Ascending aorta (tissue), 2 donors: ENCODE measurements around the gene SLC35A2. TPM values are rescaled to one million over a fixed set of nuclear protein-coding genes. Genes with fewer than 3 reads are reported as not detected.

Source experiments
- DNase-seq, 2 donors: peaks; one replicate each; pipeline ENCODE4 v3.0.0-alpha.2; 2019; ENCODE audit warnings: low spot score in 2 of 2
- H3K27ac ChIP-seq, 2 donors: fragments of 200-600 bp; sonication (generic); one replicate each; pipeline ENCODE4 v1.5.1; 2016 to 2017; ENCODE audit warnings: mild to moderate bottlenecking in 1 of 2
- H3K27me3 ChIP-seq: fragments of 200-600 bp; sonication (generic); one replicate; pipeline ENCODE4 v1.5.1; 2017
- H3K36me3 ChIP-seq, 2 donors: fragments of 200-600 bp; sonication (generic); one replicate each; pipeline ENCODE4 v1.5.1; 2016
- H3K4me1 ChIP-seq, 2 donors: fragments of 200-600 bp; sonication (generic); one replicate each; pipeline ENCODE4 v1.5.1; 2016 to 2017; ENCODE audit warnings: mild to moderate bottlenecking in 1 of 2
- H3K4me3 ChIP-seq, 2 donors: fragments of 200-600 bp; sonication (generic); one replicate each; pipeline ENCODE4 v1.5.1; 2016 to 2017; ENCODE audit warnings: mild to moderate bottlenecking in 1 of 2
- H3K9me3 ChIP-seq, 2 donors: fragments of 200-600 bp; sonication (generic); one replicate each; pipeline ENCODE4 v1.5.1; 2016
- CTCF ChIP-seq, 3 experiments: fragments of 200-600 bp in 2 of 3; fragments of 450-650 bp in 1 of 3; sonication (generic) in 2 of 3; IDR thresholded peaks; one replicate each; pipeline ENCODE4 v1.5.1; 2016 to 2019; ENCODE audit warnings: antibody characterized with exemption in 3 of 3, mild to moderate bottlenecking in 1 of 3, moderate library complexity in 1 of 3
- intact Hi-C: fragments of 100-400 bp; cut with DNase I; formaldehyde crosslinking; loops from one replicate; pipeline ENCODE4 v1.15.1; 2023
- total RNA-seq: library from RNA; depleted of rRNA; stranded (reverse); fragments of >200 nt; gene quantifications from one replicate; pipeline ENCODE4 v1.1.0, GENCODE V29; 2016

Gene SLC35A2
- total RNA-seq, 1 donor from 2014 or later: 20.2 TPM

GRCh38 chrX:48934581-48935300, 23.3 kb upstream of the SLC35A2 start:
- no peaks in the 10 kb centered on the region for H3K9me3 ChIP-seq
- peaks cover 3 to 16% of the 10 kb centered on the region in 2 donors for H3K36me3 ChIP-seq
- H3K4me3 ChIP-seq: no peak overlapping the region
- no peaks in the 10 kb centered on the region for H3K4me1 ChIP-seq
- no peak for DNase-seq
- intact Hi-C loops: no loop called here
- H3K27ac ChIP-seq: no peak overlapping the region
- no peaks in the 10 kb centered on the region for H3K27me3 ChIP-seq
- no peak for TF ChIP-seq CTCF (IDR thresholded peaks at IDR 0.05)

GRCh38 chrX:48933757-48934156, 22.3 kb upstream of the SLC35A2 start:
- no peak for DNase-seq

GRCh38 chrX:48927736-48928382, 16.4 kb upstream of the SLC35A2 start:
- intact Hi-C loops: no loop called here
- DNase-seq: no peak
- TF ChIP-seq CTCF (IDR thresholded peaks at IDR 0.05): no peak
- no peaks in the 10 kb centered on the region for H3K9me3 ChIP-seq
- no peaks in the 10 kb centered on the region for H3K4me1 ChIP-seq
- H3K4me3 ChIP-seq: no peak overlapping the region
- no peak overlapping the region for H3K27ac ChIP-seq
- H3K36me3 ChIP-seq: peaks cover 22 to 25% of the 10 kb centered on the region in 2 donors
- no peaks in the 10 kb centered on the region for H3K27me3 ChIP-seq

More at GRCh38 chrX:48933757-48934156, 22.3 kb upstream of the SLC35A2 start:
- no peaks in the 10 kb centered on the region for H3K27me3 ChIP-seq
- intact Hi-C loops: no loop called here
- H3K4me1 ChIP-seq: no peaks in the 10 kb centered on the region
- H3K4me3 ChIP-seq: no peak overlapping the region
- H3K9me3 ChIP-seq: no peaks in the 10 kb centered on the region
- no peak overlapping the region for H3K27ac ChIP-seq
- H3K36me3 ChIP-seq: peaks cover 7 to 16% of the 10 kb centered on the region in 2 donors
- no peak for TF ChIP-seq CTCF (IDR thresholded peaks at IDR 0.05)

GRCh38 chrX:48927123-48927522, 15.7 kb upstream of the SLC35A2 start:
- no peak overlapping the region for H3K27ac ChIP-seq
- DNase-seq: no peak
- intact Hi-C loops: no loop called here
- no peaks in the 10 kb centered on the region for H3K9me3 ChIP-seq
- H3K4me3 ChIP-seq: no peak overlapping the region
- TF ChIP-seq CTCF (IDR thresholded peaks at IDR 0.05): no peak
- peaks cover 19 to 27% of the 10 kb centered on the region in 2 donors for H3K36me3 ChIP-seq
- H3K4me1 ChIP-seq: no peaks in the 10 kb centered on the region
- no peaks in the 10 kb centered on the region for H3K27me3 ChIP-seq

- Histone ChIP-seq H3K4me3 (no peak overlapping the region), H3K9me3 (no peaks in the 10 kb centered on the region), H3K4me1 (no peaks in the 10 kb centered on the region), H3K36me3 (peaks cover 16 to 27% of the 10 kb centered on the region in 2 donors), H3K27ac (no peak overlapping the region), H3K27me3 (no peaks in the 10 kb centered on the region)
- no peak for DNase-seq
- intact Hi-C loops: no loop called here
- TF ChIP-seq CTCF (IDR thresholded peaks at IDR 0.05): no peak
These were observed 12.8 kb upstream of the SLC35A2 start for GRCh38 chrX:48924270-48924669.
